Omental fat pad (tissue), 4 donors: Measurements from ENCODE around the gene CSNK2A1. TPM values are rescaled to one million over a fixed set of nuclear protein-coding genes. Genes with fewer than 3 reads are reported as not detected.
A peak's percentile ranks its signal among the peaks of the same experiment; 100 is the strongest.

Experiments used
- ATAC-seq: fragments of 150-250 bp; one replicate; pipeline ENCODE4 v1.9.1; 2016; ENCODE audit warnings: mild to moderate bottlenecking, moderate library complexity; ENCODE audit not compliant: low FRiP score
- DNase-seq: peaks from one replicate; pipeline ENCODE4 v3.0.0-alpha.2; 2019; ENCODE audit warnings: low spot score
- CTCF ChIP-seq, 3 donors: fragments of 450-650 bp; IDR thresholded peaks; one replicate each; pipeline ENCODE4 v1.5.1; 2016 to 2017; ENCODE audit warnings: antibody characterized with exemption in 3 of 3, mild to moderate bottlenecking in 3 of 3, moderate library complexity in 2 of 3
- total RNA-seq, 4 donors: library from RNA; depleted of rRNA; stranded (reverse); fragments of >200 nt; gene quantifications; one replicate each; pipeline ENCODE4 v1.1.0, GENCODE V29; 2016

The CSNK2A1 gene
- total RNA-seq, 4 donors from 2014 or later = 67.3 to 94.8 (median 84.7) TPM

- no peak for ATAC-seq
- no peak for DNase-seq
- TF ChIP-seq CTCF (IDR thresholded peaks at IDR 0.05) = no peak
These were observed 51.4 kb downstream of the CSNK2A1 start for GRCh38 chr20:492159-492558.

GRCh38 chr20:487655-488054 is 55.9 kb downstream of the CSNK2A1 start:
- TF ChIP-seq CTCF (IDR thresholded peaks at IDR 0.05) = no peak
- ATAC-seq = no peak
- no peak for DNase-seq

GRCh38 chr20:483815-484644 is 59.6 kb downstream of the CSNK2A1 start:
- peak; percentile 80 for ATAC-seq
- DNase-seq = no peak
- TF ChIP-seq CTCF (IDR thresholded peaks at IDR 0.05) = no peak

- DNase-seq (no peak), ATAC-seq (no peak)
- TF ChIP-seq CTCF (IDR thresholded peaks at IDR 0.05) = no peak
These were observed 62.4 kb downstream of the CSNK2A1 start for GRCh38 chr20:481167-481566.

GRCh38 chr20:480044-480443 is 63.5 kb downstream of the CSNK2A1 start:
- no peak for TF ChIP-seq CTCF (IDR thresholded peaks at IDR 0.05)
- ATAC-seq (no peak), DNase-seq (no peak)

GRCh38 chr20:479487-479886 is 64.1 kb downstream of the CSNK2A1 start:
- TF ChIP-seq CTCF (IDR thresholded peaks at IDR 0.05) = no peak
- DNase-seq (no peak), ATAC-seq (no peak)

GRCh38 chr20:478949-479429 is 64.6 kb downstream of the CSNK2A1 start:
- DNase-seq (no peak), ATAC-seq (no peak)
- TF ChIP-seq CTCF (IDR thresholded peaks at IDR 0.05) = no peak
